WI38 (cell line): ENCODE measurements around the gene TDRD10.
"Not testable (repeated sequence)": the region's sequence is repeated elsewhere in the genome, so short reads cannot be mapped to it uniquely, and the experiment has no call there.

ENCODE experiments used
- H3K4me3 ChIP-seq: 2 replicates; pipeline ENCODE4 v1.5.1; 2011; ENCODE audit warnings: low read depth, mild to moderate bottlenecking, control low read depth, low read length
- CTCF ChIP-seq: IDR thresholded peaks from 2 replicates; pipeline ENCODE4 v1.5.1; 2012; ENCODE audit warnings: low read depth, mild to moderate bottlenecking, control low read depth, low read length

TDRD10 gene

GRCh38 chr1:154481053-154481452, 21.0 kb upstream of the TDRD10 start:
- no peak for TF ChIP-seq CTCF
- H3K4me3 ChIP-seq: no peak overlapping the region

- H3K4me3 ChIP-seq: no peak overlapping the region
- no peak for TF ChIP-seq CTCF
Observed at GRCh38 chr1:154483941-154484803, 17.8 kb upstream of the TDRD10 start.

- H3K4me3 ChIP-seq: no peak overlapping the region
- no peak for TF ChIP-seq CTCF
Observed at GRCh38 chr1:154485106-154485505, 16.9 kb upstream of the TDRD10 start.

- H3K4me3 ChIP-seq: no peak overlapping the region
- TF ChIP-seq CTCF: no peak
Observed at GRCh38 chr1:154485910-154486496, 16.0 kb upstream of the TDRD10 start.

- H3K4me3 ChIP-seq: not testable (repeated sequence)
Observed at GRCh38 chr1:154486756-154487155, 15.3 kb upstream of the TDRD10 start.

GRCh38 chr1:154488922-154489321, 13.1 kb upstream of the TDRD10 start:
- no peak for TF ChIP-seq CTCF
- H3K4me3 ChIP-seq: no peak overlapping the region

GRCh38 chr1:154489695-154490274, 12.2 kb upstream of the TDRD10 start:
- TF ChIP-seq CTCF: no peak
- H3K4me3 ChIP-seq: no peak overlapping the region
